H4 (cell line): ENCODE results near the gene PDGFRB. TPM values are rescaled to one million over a fixed set of nuclear protein-coding genes. Genes with fewer than 3 reads are reported as not detected.

Experiments
- DNase-seq: peaks from one replicate; pipeline ENCODE4 v3.0.0-alpha.2; 2015; ENCODE audit warnings: low spot score
- total RNA-seq: library from RNA; depleted of rRNA; stranded (reverse); fragments of >200 nt; shearing (Covaris generic); gene quantifications from 2 replicates; pipeline ENCODE4 v1.2.3, GENCODE V29; 2014

PDGFRB gene
- total RNA-seq, 1 experiment from 2014 or later, result 30.1 TPM

- no peak for DNase-seq
These were observed 25.1 kb downstream of the PDGFRB start for GRCh38 chr5:150130493-150130922.

- peak; percentile 53 for DNase-seq
These were observed 25.7 kb downstream of the PDGFRB start for GRCh38 chr5:150129813-150130492.

GRCh38 chr5:150129454-150129812 is 26.2 kb downstream of the PDGFRB start:
- DNase-seq, result no peak

- DNase-seq, result no peak
These were observed 28.8 kb downstream of the PDGFRB start for GRCh38 chr5:150126921-150127265.

- DNase-seq, result no peak
These were observed 29.3 kb downstream of the PDGFRB start for GRCh38 chr5:150126199-150126920.

GRCh38 chr5:150125334-150125733 is 30.3 kb downstream of the PDGFRB start:
- DNase-seq, result no peak

GRCh38 chr5:150124596-150124995 is 31.0 kb downstream of the PDGFRB start:
- no peak for DNase-seq

GRCh38 chr5:150124111-150124557 is 31.5 kb downstream of the PDGFRB start:
- no peak for DNase-seq

- DNase-seq, result no peak
These were observed 32.1 kb downstream of the PDGFRB start for GRCh38 chr5:150123542-150123941.

GRCh38 chr5:150122536-150123481 is 32.8 kb downstream of the PDGFRB start:
- no peak for DNase-seq

GRCh38 chr5:150122158-150122510 is 33.5 kb downstream of the PDGFRB start:
- DNase-seq, result no peak

GRCh38 chr5:150121448-150122157 is 34.0 kb downstream of the PDGFRB start:
- no peak for DNase-seq

- no peak for DNase-seq
These were observed 34.8 kb downstream of the PDGFRB start for GRCh38 chr5:150120617-150121447.

GRCh38 chr5:150120062-150120441 is 35.6 kb downstream of the PDGFRB start:
- DNase-seq, result no peak

GRCh38 chr5:150119421-150120061 is 36.1 kb downstream of the PDGFRB start:
- DNase-seq, result no peak

- no peak for DNase-seq
These were observed 37.0 kb downstream of the PDGFRB start for GRCh38 chr5:150118561-150119229.

- no peak for DNase-seq
These were observed 37.6 kb downstream of the PDGFRB start for GRCh38 chr5:150117945-150118560.

- DNase-seq, result no peak
These were observed 38.8 kb downstream of the PDGFRB start for GRCh38 chr5:150116667-150117400.
